ENCODE results near the gene PLIN4. TPM values are rescaled to one million over a fixed set of nuclear protein-coding genes. Genes with fewer than 3 reads are reported as not detected.

The PLIN4 gene
- total and polyA plus RNA-seq, 2 donors (not counting 1 experiment from before 2014, with no cell fraction given), result 0.07 to 5.3 TPM

DNA sequence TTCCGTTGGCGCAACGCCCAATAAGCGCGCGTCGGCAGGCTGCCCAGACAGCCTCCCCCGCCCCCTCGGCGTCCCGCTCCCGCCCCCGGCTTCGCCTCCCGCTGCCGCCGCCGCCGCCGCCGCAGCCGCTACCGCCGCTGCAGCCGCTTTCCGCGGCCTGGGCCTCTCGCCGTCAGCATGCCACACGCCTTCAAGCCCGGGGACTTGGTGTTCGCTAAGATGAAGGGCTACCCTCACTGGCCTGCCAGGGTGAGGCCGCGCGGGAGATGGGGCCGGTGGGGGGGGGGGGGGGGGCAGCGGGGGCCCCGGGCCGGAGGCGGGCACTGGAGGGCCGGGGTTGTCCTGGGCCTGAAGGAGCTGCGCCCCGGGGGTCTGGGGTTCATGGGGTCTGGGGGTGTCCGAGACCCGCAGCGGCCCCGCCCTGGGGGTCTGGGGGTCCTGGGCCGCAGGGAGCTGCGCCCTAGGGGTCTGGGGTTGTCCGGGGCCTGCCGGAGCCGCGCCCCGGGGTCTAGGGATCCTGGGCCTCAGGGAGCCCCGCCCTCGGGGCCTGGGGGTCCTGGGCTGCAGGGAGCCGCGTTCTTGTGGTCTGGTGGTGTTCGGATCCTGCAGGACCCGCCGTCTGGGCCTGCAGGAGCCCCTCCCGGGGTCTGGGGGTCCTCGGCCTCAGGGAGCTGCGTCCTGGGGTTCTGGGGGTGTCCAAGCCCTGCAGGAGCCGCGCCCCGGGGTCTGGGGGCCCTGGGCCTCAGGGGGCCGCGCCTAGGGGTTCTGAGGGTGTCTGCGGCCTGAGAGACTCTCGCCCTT lies 45.9 kb downstream of the PLIN4 start, which contains the start of gene HDGFL2:
Gene HDGFL2, plus strand, starts transcription at position 124 of the 801 bp plus-strand sequence. Its CDS starts 54 bp downstream, at position 178.
- peak within 1 kb of the TSS; percentile 66 for H3K9ac ChIP-seq (ENCODE audit: insufficient read depth, low read length)
- peaks cover 30% of the 10 kb centered on the region for H3K79me2 ChIP-seq (ENCODE audit: control insufficient read depth, insufficient read depth, low read length)
- H4K20me1 ChIP-seq (ENCODE audit: control insufficient read depth, extremely low read depth, insufficient read depth, low read length), result no peaks in the 10 kb centered on the region
- H3K4me2 ChIP-seq (ENCODE audit: extremely low read depth, insufficient read depth, low read length), result peak within 1 kb of the TSS; percentile 98
- no peaks in the 10 kb centered on the region for H3K27me3 ChIP-seq (ENCODE audit: control insufficient read depth, insufficient read depth, low read length)
- H2AFZ ChIP-seq (ENCODE audit: low read length), result peak within 1 kb of the TSS; percentile 81
- TF ChIP-seq EZH2 (IDR thresholded peaks at IDR 0.05; ENCODE audit: low read length, missing control alignments), result no peak
- no peak for TF ChIP-seq CTCF (conservative IDR thresholded peaks at IDR 0.05 in 1 of 2, IDR thresholded peaks at IDR 0.05 in 1 of 2; ENCODE audit: low read depth in 1 of 2, low read length in 2 of 2)
- H3K27ac ChIP-seq (ENCODE audit: insufficient read depth, low read length), result peak within 1 kb of the TSS; percentile 77
- H3K9me3 ChIP-seq (ENCODE audit: control insufficient read depth, insufficient read depth, low read depth, low read length), result no peaks in the 10 kb centered on the region
- H3K36me3 ChIP-seq (ENCODE audit: control insufficient read depth, insufficient read depth, low read length), result peaks cover 9% of the 10 kb centered on the region
- no peaks in the 10 kb centered on the region for H3K4me1 ChIP-seq (ENCODE audit: control insufficient read depth, extremely low read depth, insufficient read depth, low read length)
- peak within 1 kb of the TSS; percentile 80 to 90 (median 86) for H3K4me3 ChIP-seq (replicated peaks in 1 of 4; ENCODE audit: control extremely low read depth in 1 of 4, insufficient read depth in 1 of 4, low read depth in 3 of 4, low read length in 4 of 4)
- no peak for DNase-seq (ENCODE audit: low read depth in 2 of 2)

DNA sequence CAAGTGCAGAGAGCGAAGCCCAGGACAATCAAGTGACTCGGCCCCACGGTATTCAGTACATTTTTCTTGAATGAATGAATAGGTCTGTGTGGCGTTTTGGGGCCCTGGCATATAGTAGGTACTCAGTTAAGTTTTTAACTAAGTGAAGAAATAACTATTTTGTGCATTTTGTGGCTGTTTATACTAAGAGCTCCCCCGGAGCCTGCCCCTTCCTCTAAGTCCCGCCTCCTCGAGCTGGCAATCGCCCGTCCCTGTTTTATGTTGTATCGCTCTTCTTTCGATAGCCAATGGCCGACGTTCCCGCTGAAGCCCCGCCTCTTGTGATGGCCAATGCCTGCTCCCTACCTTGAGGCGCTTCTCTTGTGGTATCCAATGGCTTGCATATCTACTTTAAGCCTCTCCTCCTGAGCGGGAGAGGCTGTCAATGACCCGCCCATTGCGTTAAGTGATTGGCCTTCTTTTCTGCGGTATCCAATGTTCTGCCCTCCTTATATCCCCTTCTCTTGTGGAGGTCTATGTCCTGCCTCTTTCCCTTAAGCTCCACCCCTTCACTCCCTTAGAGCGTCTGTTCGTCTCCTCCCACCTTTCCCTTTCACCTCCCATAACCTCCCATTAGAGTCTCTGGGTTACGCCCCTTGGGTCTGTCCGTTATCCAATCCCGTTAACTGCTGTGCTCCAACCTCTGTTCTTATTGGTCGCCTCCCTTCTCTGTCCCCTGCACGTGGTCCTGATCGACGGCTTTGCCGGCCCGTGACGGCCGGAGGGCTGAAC lies 46.7 kb downstream of the PLIN4 start:
- peak overlapping the region; percentile 74 for H3K4me2 ChIP-seq (ENCODE audit: extremely low read depth, insufficient read depth, low read length)
- TF ChIP-seq EZH2 (IDR thresholded peaks at IDR 0.05; ENCODE audit: low read length, missing control alignments) (no peak), CTCF (conservative IDR thresholded peaks at IDR 0.05 in 1 of 2, IDR thresholded peaks at IDR 0.05 in 1 of 2; ENCODE audit: low read depth in 1 of 2, low read length in 2 of 2) (no peak)
- no peaks in the 10 kb centered on the region for H4K20me1 ChIP-seq (ENCODE audit: control insufficient read depth, extremely low read depth, insufficient read depth, low read length)
- H3K9me3 ChIP-seq (ENCODE audit: control insufficient read depth, insufficient read depth, low read depth, low read length), result no peaks in the 10 kb centered on the region
- peak overlapping the region; percentile 77 for H3K27ac ChIP-seq (ENCODE audit: insufficient read depth, low read length)
- H3K27me3 ChIP-seq (ENCODE audit: control insufficient read depth, insufficient read depth, low read length), result no peaks in the 10 kb centered on the region
- H3K36me3 ChIP-seq (ENCODE audit: control insufficient read depth, insufficient read depth, low read length), result peaks cover 4% of the 10 kb centered on the region
- peak overlapping the region; percentile 39 to 85 (median 54) for H3K4me3 ChIP-seq (replicated peaks in 1 of 4; ENCODE audit: control extremely low read depth in 1 of 4, insufficient read depth in 1 of 4, low read depth in 3 of 4, low read length in 4 of 4)
- peak overlapping the region; percentile 81 for H2AFZ ChIP-seq (ENCODE audit: low read length)
- no peaks in the 10 kb centered on the region for H3K4me1 ChIP-seq (ENCODE audit: control insufficient read depth, extremely low read depth, insufficient read depth, low read length)
- H3K79me2 ChIP-seq (ENCODE audit: control insufficient read depth, insufficient read depth, low read length), result peaks cover 30% of the 10 kb centered on the region
- peak; percentile 100 for DNase-seq (ENCODE audit: low read depth in 2 of 2)
- H3K9ac ChIP-seq (ENCODE audit: insufficient read depth, low read length), result peak overlapping the region; percentile 61

DNA sequence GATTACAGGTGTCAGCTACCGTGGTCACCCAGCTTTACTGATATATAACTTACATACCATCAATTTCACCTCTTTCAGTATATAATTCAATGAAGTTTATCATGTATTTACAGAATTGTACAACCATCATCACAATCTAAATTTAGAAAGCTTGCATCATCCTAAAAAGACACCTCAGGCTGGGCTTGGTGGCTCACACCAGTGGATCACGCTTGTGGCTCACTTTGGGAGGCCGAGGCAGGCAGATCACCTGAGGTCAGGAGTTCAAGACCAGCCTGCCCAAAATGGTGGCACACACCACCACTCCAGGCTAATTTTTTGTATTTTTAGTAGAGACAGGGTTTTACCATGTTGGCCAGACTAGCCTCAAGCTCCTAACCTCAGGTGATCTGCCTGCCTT lies 50.5 kb downstream of the PLIN4 start:
- no peaks in the 10 kb centered on the region for H3K27me3 ChIP-seq (ENCODE audit: control insufficient read depth, insufficient read depth, low read length)
- H3K9me3 ChIP-seq (ENCODE audit: control insufficient read depth, insufficient read depth, low read depth, low read length), result no peaks in the 10 kb centered on the region
- no peaks in the 10 kb centered on the region for H3K4me1 ChIP-seq (ENCODE audit: control insufficient read depth, extremely low read depth, insufficient read depth, low read length)
- H3K79me2 ChIP-seq (ENCODE audit: control insufficient read depth, insufficient read depth, low read length), result peaks cover 4% of the 10 kb centered on the region
- no peak overlapping the region for H2AFZ ChIP-seq (ENCODE audit: low read length)
- TF ChIP-seq CTCF (conservative IDR thresholded peaks at IDR 0.05 in 1 of 2, IDR thresholded peaks at IDR 0.05 in 1 of 2; ENCODE audit: low read depth in 1 of 2, low read length in 2 of 2), result no peak
- TF ChIP-seq EZH2 (IDR thresholded peaks at IDR 0.05; ENCODE audit: low read length, missing control alignments), result no peak
- DNase-seq (ENCODE audit: low read depth in 2 of 2), result no peak
- H3K4me2 ChIP-seq (ENCODE audit: extremely low read depth, insufficient read depth, low read length), result no peak overlapping the region
- no peaks in the 10 kb centered on the region for H3K36me3 ChIP-seq (ENCODE audit: control insufficient read depth, insufficient read depth, low read length)
- no peak overlapping the region for H3K9ac ChIP-seq (ENCODE audit: insufficient read depth, low read length)
- H4K20me1 ChIP-seq (ENCODE audit: control insufficient read depth, extremely low read depth, insufficient read depth, low read length), result no peaks in the 10 kb centered on the region
- no peak overlapping the region for H3K4me3 ChIP-seq (replicated peaks in 1 of 4; ENCODE audit: control extremely low read depth in 1 of 4, insufficient read depth in 1 of 4, low read depth in 3 of 4, low read length in 4 of 4)
- H3K27ac ChIP-seq (ENCODE audit: insufficient read depth, low read length), result no peak overlapping the region
